COLO668 (cell line): ENCODE data around the gene FAM180B.
A peak's percentile ranks its signal among the peaks of the same experiment; 100 is the strongest.

Experiments
- DNase-seq: peaks from one replicate; lab custom pipeline; 2025; ENCODE audit not compliant: unreplicated experiment; lab: John Stamatoyannopoulos, UW

FAM180B gene

GRCh38 chr11:47566149-47566698 lies 20.3 kb upstream of the FAM180B start:
- no peak for DNase-seq

GRCh38 chr11:47569646-47570045 lies 16.8 kb upstream of the FAM180B start:
- DNase-seq: no peak

- no peak for DNase-seq
Measured at GRCh38 chr11:47570651-47571356, 15.7 kb upstream of the FAM180B start.

GRCh38 chr11:47571357-47571729 lies 15.1 kb upstream of the FAM180B start:
- no peak for DNase-seq

- DNase-seq: no peak
Measured at GRCh38 chr11:47571895-47572294, 14.6 kb upstream of the FAM180B start.

GRCh38 chr11:47572715-47573255 lies 13.7 kb upstream of the FAM180B start:
- no peak for DNase-seq

GRCh38 chr11:47573321-47573720 lies 13.2 kb upstream of the FAM180B start:
- no peak for DNase-seq

DNA sequence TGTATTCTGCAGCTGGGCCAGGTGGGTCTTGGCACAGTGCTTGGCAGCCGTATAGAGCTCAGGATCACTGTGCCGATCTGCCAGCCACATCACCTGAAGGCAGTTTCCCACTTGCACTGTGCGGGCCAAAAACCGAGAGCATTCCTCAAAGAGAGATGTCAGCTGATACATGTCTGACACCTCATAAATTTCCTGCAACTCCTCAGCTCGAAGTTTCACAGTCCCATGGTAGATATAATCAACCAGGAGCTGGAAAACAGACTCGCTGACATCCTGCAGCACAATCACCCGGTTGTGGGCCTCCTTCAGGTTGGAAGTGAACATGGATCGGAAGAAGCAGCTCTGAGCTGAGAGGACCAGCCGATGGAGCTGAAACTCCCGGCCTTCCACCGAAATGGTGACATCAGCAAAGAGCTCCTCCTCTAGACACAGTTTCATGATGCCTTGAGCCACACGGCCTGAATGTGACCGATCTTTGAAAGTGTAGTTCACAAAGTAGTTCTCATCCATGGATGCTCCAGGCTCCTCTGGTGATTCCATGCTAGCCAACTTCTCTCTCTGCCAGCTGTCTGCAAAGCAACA lies 8.9 kb upstream of the FAM180B start:
- DNase-seq: no peak

- peak; percentile 95 for DNase-seq
Measured at GRCh38 chr11:47578524-47579494, 7.7 kb upstream of the FAM180B start, which contains the start of the genes KBTBD4 and NDUFS3. KBTBD4 (minus strand) TSS chr11:47578970; CDS start chr11:47578951, 19 bp downstream. NDUFS3 (plus strand) TSS chr11:47579074; CDS start chr11:47579092, 18 bp downstream.

GRCh38 chr11:47583844-47584243 lies 2.6 kb upstream of the FAM180B start:
- no peak for DNase-seq

GRCh38 chr11:47587039-47587716 lies 700 bp downstream of the FAM180B start:
- DNase-seq: no peak

DNA sequence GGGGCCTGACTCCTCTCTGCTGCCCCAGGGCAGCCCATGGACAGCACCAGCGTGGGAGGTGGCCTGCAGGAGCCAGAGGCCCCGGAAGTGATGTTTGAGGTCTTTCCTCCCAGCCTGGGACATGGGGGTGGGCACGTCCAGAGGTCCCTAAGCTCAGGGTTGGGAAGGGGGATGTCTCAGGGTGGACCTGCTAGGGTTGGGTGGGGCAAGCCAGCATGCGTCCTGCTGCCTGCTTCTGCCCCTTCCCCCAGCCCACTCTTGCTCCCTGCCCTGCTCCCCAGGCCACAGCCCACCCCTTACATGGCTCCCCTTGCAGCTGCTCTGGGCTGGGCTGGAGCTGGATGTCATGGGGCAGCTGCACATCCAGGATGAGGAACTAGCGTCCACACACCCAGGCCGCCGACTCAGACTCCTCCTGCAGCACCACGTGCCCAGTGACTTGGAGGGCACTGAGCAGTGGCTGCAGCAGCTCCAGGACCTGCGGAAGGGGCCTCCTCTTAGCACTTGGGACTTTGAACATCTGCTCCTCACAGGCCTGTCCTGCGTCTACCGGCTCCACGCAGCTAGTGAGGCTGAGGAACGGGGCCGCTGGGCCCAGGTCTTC lies 1.3 kb downstream of the FAM180B start:
- DNase-seq: no peak

- no peak for DNase-seq
Measured at GRCh38 chr11:47589118-47589517, 2.6 kb downstream of the FAM180B start.

DNA sequence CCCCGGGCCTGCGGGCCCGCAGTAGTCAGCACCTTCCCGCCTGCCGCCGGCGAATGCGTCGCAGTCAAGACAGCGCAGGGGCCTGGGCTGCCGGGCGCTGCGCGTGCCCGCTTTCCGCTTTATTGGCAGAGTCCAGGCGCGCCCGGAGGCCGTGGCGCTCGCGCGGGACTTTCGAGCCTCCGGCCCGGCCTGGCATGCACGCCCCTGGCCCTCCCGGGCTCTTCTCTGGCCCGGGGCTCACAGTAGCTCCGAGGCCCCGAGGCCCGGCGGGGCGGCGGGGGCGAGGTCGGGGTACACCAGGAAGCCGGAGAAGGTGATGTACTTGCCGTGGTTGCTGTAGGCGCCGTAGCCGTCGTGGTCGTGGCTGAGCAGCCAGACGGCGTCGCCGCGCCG lies 3.1 kb downstream of the FAM180B start:
- DNase-seq: no peak

GRCh38 chr11:47589977-47590861 lies 3.7 kb downstream of the FAM180B start:
- DNase-seq: no peak

DNA sequence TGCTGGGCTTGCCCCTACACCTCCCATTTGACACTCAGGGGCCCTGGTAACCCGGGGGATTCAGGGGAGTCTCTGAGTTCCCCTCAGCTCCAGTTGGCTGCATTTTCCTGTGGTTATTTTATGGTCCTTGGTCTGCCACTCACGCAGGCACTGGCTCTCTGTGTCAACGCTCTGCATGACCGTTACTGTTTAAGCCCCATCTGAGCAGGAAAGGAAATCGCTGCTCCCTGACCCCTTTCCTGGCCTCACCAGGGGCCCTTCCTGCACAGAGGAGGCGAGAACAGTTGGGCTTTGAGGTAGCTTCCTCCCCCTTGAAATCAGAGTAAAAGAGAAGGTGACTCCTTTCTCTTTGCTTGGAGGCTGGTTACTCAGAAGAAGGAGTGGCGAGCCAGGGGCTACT lies 5.3 kb downstream of the FAM180B start:
- no peak for DNase-seq

DNA sequence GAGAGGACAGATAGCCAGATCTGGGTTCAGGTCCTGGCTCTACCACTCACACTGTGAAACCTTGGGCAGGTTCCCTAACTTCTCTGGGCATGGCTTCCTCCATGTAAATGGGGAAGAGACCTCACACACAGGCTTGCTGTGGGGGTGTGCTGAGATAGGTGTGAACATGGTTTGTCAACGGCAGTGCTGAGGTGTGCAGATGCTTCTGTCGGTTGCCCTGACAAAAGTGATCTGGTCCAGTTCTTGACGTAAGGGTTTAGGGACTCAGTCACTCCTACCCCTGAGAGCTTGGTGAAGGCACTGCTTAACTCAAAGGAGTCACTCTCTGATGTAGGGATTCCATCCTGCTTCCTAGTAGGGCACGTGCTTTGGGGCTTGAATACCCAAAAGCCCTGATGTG lies 5.8 kb downstream of the FAM180B start:
- DNase-seq: no peak

DNA sequence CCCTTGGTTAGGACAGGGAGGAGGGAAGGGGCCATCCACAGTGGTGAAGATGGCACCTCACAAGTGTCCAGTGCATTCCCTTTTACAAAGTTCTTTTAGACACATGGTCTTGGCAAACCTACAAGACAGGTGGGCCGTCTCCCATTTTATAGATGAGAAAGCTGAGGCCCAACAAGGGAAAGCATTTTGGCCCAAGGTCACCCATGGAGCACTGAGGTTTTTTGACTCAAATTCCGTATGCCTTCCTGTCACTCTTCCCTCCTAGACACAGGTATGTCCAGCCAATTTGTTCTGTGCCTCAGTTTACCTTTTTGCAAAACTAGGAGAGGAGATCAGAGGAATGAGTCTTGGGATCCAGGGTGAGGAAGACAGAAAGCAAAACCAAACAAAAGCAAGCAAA lies 6.5 kb downstream of the FAM180B start:
- no peak for DNase-seq

GRCh38 chr11:47593492-47593933 lies 7.0 kb downstream of the FAM180B start:
- DNase-seq: no peak
